GM18508 (cell line): ENCODE data around the gene SFXN1.
"Not testable (repeated sequence)": the region's sequence is repeated elsewhere in the genome, so short reads cannot be mapped to it uniquely, and the experiment has no call there.

ENCODE experiments used
- ATAC-seq: cut with Tn5 transposase; IDR thresholded peaks from one replicate; pipeline ENCODE4 v1.9.1; 2021; ENCODE audit warnings: moderate number of reproducible peaks; ENCODE audit not compliant: insufficient read depth, unreplicated experiment

SFXN1 gene

GRCh38 chr5:175478384-175479124, at the start of gene SFXN1:
Gene SFXN1 (plus strand): TSS chr5:175478560. CDS start chr5:175492104, 13,544 bp downstream.
- peak; percentile 59 for ATAC-seq

GRCh38 chr5:175434800-175435199, 43.6 kb upstream of the SFXN1 start:
- no peak for ATAC-seq

DNA sequence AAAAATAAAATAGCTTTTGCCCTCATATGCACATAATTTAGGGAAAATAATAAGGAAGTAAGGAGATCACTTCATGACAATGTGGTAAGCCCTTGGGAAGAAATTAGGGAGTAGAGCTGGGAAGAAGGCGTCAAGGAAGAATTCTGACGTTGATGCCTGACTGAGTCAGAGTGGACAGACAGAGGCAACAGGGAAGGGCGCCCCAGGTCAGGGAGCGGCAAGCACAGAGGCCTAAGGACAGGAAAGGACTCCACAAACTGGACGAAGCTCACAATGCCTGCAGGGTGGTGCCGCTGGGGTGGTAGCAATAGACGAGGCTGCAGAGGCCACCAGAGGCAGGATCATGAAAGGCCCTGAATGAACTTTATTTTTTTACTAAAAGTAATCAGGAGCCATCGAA, 42.0 kb upstream of the SFXN1 start:
- ATAC-seq: no peak

GRCh38 chr5:175438234-175438857, 40.0 kb upstream of the SFXN1 start:
- no peak for ATAC-seq

GRCh38 chr5:175443514-175444059, 34.8 kb upstream of the SFXN1 start:
- no peak for ATAC-seq

DNA sequence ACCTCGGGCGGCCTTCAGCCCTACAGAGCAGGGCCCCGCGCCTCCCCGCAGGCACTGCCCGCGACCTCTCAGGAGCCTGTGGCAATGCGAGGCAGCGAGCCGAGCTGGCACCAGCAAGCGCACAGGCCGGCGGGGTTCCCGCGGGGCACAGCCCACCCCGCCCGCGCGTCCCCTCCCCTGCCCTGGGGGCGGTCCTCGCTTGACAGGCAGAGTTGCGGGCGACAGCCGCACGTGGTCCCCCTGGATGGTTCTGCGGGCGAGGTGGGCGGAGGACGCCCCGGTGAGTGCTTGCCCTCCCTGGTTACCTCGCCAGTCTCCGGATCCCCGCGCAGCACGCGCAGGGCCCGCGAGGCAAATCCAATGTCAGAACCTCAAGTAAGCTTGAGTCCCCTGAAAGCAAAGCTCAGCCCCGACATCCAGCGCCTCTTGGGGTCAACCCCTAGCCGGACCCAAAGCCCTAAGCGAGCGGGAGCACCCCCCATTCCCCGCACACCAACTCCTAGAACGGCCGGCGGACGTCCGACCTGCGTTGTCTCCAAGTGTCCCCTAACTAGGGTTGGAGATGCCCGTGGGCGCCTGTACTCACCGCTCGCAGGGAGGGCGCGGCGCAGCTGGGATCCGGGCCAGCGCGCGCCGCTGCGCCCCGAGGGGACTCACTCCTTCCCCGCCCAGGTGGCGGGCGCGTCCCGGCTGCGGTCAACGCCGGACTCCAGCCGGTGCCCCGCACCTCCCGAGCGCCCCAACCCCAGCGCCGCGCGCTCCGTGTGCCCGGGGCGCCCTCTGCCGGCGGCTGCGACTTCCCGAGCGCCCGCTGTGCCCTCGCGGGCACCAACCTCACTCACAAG, 34.1 kb upstream of the SFXN1 start, which contains the start of gene DRD1:
Gene DRD1 (minus strand): TSS at position 123 of the 845 bp plus-strand sequence. CDS start 1,083 bp downstream, outside the sequence.
- ATAC-seq: no peak

DNA sequence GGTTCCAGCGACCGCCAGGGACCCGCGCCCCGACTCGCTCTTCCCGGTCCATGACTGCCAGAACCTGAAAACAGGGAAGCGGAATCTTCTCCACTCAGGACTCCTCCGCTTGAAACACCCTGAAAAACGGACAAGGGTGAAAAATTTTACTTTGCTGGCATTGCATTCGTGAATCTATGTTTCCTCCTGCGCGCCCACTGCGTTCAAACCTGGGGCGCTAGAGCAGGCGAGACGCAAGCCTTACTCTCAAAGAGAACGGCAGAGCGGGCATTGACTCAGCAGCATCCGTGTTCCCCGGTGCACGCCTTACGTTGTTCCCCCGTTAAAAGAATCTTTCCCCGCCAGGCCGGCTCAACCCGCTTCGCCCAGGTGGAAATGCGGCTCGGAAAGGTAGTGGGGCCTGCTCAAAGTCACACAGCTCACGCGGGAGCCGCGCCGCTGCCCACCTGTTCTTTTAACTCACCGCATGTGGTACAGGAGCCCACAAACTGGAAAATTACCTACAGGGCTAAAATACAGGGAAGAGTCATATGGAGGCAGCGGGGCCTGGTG, 33.4 kb upstream of the SFXN1 start:
- ATAC-seq: no peak

- ATAC-seq: not testable (repeated sequence)
Observed at GRCh38 chr5:175446378-175446777, 32.0 kb upstream of the SFXN1 start.

GRCh38 chr5:175447571-175447970, 30.8 kb upstream of the SFXN1 start:
- ATAC-seq: no peak

DNA sequence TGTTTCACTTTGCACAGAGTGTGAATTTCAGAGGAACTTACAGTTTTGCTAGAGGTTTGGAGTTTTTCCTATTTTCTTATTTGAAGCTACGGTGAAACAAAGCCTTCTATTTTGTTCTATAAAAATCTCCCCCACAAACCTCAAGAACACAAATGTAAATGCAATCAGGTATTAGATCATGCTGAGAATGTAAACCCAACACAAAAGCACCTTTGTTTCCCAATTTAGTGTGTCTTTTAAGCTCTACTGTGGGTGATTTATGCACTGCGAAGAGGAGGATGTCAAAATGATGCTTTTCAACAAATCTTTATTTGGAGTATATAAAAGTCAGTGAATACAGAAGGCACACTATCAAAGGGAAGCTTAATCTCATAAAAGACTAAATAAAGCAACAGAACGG, 30.1 kb upstream of the SFXN1 start:
- no peak for ATAC-seq

- ATAC-seq: no peak
Observed at GRCh38 chr5:175452166-175452565, 26.2 kb upstream of the SFXN1 start.

DNA sequence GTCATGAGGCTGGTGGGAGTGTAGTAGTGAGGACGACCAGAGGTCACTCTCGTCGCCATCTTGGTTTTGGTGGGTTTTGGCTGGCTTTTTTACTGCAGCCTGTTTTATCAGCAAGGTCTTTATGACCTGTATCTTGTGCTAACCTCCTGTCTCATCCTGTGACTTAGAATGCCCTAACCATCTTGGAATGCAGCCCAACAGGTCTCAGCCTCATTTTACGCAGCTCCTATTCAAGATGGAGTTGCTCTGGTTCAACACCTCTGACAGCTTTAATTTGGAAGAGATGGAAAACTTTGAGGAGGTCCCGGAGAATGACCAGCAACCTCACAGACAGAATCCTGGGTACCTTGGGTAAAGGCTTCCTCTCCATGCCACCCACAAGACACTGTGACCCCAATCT, 24.0 kb upstream of the SFXN1 start:
- not testable (repeated sequence) for ATAC-seq

GRCh38 chr5:175456105-175456742, 22.1 kb upstream of the SFXN1 start:
- no peak for ATAC-seq

DNA sequence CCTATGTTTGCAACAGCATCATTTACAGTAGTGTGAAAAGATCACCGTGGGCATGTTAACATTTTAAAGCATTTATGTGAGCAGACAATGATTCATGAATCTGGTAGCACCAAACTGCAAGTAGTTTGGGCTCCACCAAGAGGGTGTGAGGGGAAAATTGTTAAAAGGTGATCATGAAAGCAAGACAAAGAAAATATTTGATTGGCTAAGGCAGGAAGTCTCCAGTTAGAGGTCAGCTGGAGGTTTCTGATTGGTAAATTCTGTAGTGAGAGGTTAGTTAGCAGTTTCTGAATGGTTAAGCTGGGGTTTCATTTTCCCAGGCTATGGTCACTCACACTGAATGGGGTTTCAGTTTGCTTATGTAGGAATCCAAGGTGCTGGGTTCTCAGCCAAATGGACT, 20.9 kb upstream of the SFXN1 start:
- peak; percentile 90 for ATAC-seq

DNA sequence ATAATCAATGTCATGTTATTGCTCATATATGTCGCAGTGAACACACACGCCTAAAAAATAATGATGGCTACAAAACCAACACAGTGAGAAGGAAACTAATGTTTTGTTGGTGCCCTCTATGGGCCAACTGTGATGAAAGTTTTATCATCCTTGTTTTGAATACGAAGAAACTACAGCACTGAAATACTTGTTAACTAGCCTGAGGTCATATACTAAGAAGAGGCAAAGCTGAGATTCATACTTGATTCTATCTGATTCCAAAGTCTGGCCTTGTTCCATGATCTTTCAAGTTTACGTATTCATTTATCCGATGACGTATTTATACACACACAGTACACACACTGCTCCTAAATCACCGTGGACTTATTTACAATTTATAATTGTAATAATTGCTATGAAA, 18.2 kb upstream of the SFXN1 start:
- no peak for ATAC-seq

- no peak for ATAC-seq
Observed at GRCh38 chr5:175460552-175460951, 17.8 kb upstream of the SFXN1 start.

- ATAC-seq: no peak
Observed at GRCh38 chr5:175461370-175461769, 17.0 kb upstream of the SFXN1 start.

GRCh38 chr5:175463641-175464040, 14.7 kb upstream of the SFXN1 start:
- no peak for ATAC-seq

DNA sequence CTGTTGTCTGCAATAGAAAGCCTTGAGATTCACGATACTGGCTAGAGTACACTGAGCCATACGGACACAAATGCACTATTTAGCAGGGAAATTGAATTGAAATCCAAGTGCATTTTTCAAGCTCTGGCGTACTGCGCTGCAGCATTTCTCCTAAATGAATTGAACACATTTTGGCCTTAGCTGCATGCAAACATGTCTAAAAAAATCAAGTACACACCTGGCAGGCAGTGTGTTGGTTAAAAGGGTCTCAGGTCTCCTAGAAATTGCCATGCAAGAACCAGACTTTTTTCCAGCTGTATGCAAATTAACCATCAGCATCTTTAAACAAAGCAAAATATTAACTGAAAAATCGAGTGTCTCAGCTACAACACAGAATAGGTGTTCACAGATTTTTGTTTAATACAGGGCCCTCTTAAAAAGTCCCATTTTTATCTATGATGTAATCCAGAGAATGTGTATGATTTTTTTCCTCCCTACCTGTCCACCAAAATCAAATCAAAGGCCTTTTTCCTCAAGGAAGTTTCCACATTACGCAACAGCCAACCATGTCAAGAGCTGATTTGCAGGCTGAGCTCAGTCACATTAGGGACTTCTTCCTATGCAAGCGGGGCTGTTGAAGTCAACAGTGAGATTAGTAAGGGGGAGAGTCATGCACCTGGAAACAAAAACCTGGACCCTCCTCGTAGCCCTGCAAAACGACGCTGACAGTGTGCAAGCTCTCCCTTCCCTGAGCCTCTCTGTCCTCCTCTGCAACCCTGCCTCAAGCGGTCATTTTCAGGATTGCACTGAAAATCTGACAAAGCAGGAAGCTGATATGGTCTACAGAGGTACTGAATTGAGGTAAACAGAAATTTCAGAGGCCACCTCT, 14.1 kb upstream of the SFXN1 start:
- peak; percentile 94 for ATAC-seq
